PC-9 (cell line): ENCODE data around the gene KLRK1. TPM values are rescaled to one million over a fixed set of nuclear protein-coding genes. Genes with fewer than 3 reads are reported as not detected.
"Not testable (repeated sequence)": the region's sequence is repeated elsewhere in the genome, so short reads cannot be mapped to it uniquely, and the experiment has no call there.

Source experiments
- BruUV-seq: library from RNA; stranded (reverse); fragments of 400-500 nt; replicated peaks from 2 replicates; lab custom pipeline; 2021; lab: Mats Ljungman, UMichigan
- CTCF ChIA-PET: fragments of 300-600 bp; sonication (Branson Sonifier 250); formaldehyde crosslinking; loops from one replicate; lab custom pipeline; 2022; ENCODE audit warnings: antibody characterized with exemption; lab: Charles Lee
- POLR2A ChIA-PET: fragments of 300-600 bp; sonication (Branson Sonifier 250); formaldehyde crosslinking; loops from one replicate; lab custom pipeline; 2022; ENCODE audit warnings: antibody characterized with exemption; ENCODE audit not compliant: unreplicated experiment; lab: Charles Lee
- DNase-seq, 2 experiments: peaks; one replicate each; pipeline versions ENCODE4 v3.0.0 to v3.0.0-alpha.2; 2015 to 2022; ENCODE audit warnings: mixed read lengths in 1 of 2
- H2AFZ ChIP-seq: fragments of 200-600 bp; sonication (generic); 2 replicates; pipeline ENCODE4 v1.8.1; 2017; ENCODE audit warnings: antibody characterized with exemption
- H3F3A ChIP-seq: fragments of 200-600 bp; sonication (generic); 2 replicates; pipeline ENCODE4 v1.8.1; 2017; ENCODE audit warnings: antibody characterized with exemption, mild to moderate bottlenecking, low read depth; ENCODE audit not compliant: insufficient read depth
- H3K27ac ChIP-seq: fragments of 200-600 bp; sonication (generic); 2 replicates; pipeline ENCODE4 v1.6.1; 2016; ENCODE audit warnings: mixed run types
- H3K27me3 ChIP-seq: fragments of 200-600 bp; sonication (generic); 2 replicates; pipeline ENCODE4 v1.6.1; 2016; ENCODE audit warnings: low read depth, mixed run types; ENCODE audit not compliant: insufficient read depth
- H3K36me3 ChIP-seq: fragments of 200-600 bp; sonication (generic); 2 replicates; pipeline ENCODE4 v1.6.1; 2016; ENCODE audit warnings: low read depth, mixed run types
- H3K4me1 ChIP-seq: fragments of 200-600 bp; sonication (generic); replicated peaks from 2 replicates; pipeline ENCODE4 v1.6.1; 2016; ENCODE audit warnings: mixed run types; ENCODE audit not compliant: insufficient read depth
- H3K4me2 ChIP-seq: fragments of 200-600 bp; sonication (generic); 2 replicates; pipeline ENCODE4 v1.6.1; 2017; ENCODE audit warnings: mixed run types
- H3K4me3 ChIP-seq: fragments of 200-600 bp; sonication (generic); 2 replicates; pipeline ENCODE4 v1.6.1; 2016; ENCODE audit warnings: mixed run types
- H3K79me2 ChIP-seq: fragments of 200-600 bp; sonication (generic); 2 replicates; pipeline ENCODE4 v1.6.1; 2017; ENCODE audit warnings: low read depth, mixed run types
- H3K9me2 ChIP-seq: fragments of 200-600 bp; sonication (generic); 2 replicates; pipeline ENCODE4 v1.8.1; 2017; ENCODE audit warnings: mild to moderate bottlenecking; ENCODE audit not compliant: insufficient read depth
- H3K9me3 ChIP-seq: fragments of 200-600 bp; sonication (generic); 2 replicates; pipeline ENCODE4 v1.8.1; 2016; ENCODE audit warnings: low read depth; ENCODE audit not compliant: insufficient read depth
- H4K20me1 ChIP-seq: fragments of 200-600 bp; sonication (generic); 2 replicates; pipeline ENCODE4 v1.8.1; 2017; ENCODE audit not compliant: insufficient read depth
- CTCF ChIP-seq: fragments of 200-600 bp; sonication (generic); conservative IDR thresholded peaks from 2 replicates; pipeline ENCODE4 v1.6.1; 2017; ENCODE audit warnings: mixed run types, antibody characterized with exemption, mild to moderate bottlenecking, moderate library complexity
- EZH2 ChIP-seq: fragments of 200-600 bp; sonication (generic); IDR thresholded peaks from 2 replicates; pipeline ENCODE4 v1.8.0; 2017; ENCODE audit warnings: antibody characterized with exemption, low read depth
- intact Hi-C: fragments of 100-400 bp; cut with micrococcal nuclease; formaldehyde crosslinking; loops from one replicate; pipeline ENCODE4 v1.10.0; 2022; ENCODE audit not compliant: unreplicated experiment
- total RNA-seq: library from RNA; stranded (reverse); gene quantifications from 2 replicates; pipeline ENCODE4 v1.2.3, GENCODE V29; 2021

The KLRK1 gene
- total RNA-seq, 1 experiment from 2014 or later, result not detected

GRCh38 chr12:10395390-10395998, 5.7 kb upstream of the KLRK1 start:
- TF ChIP-seq CTCF, result no peak
- no peak for TF ChIP-seq EZH2
- Histone ChIP-seq H3K4me3 (peak overlapping the region; percentile 9; the same call in 1 of the 2 replicates), H3K9me3 (peaks cover 8% of the 10 kb centered on the region; the same call in 1 of the 2 replicates), H3K4me1 (peaks cover 38% of the 10 kb centered on the region), H3K4me2 (peak overlapping the region; percentile 41), H3F3A (peaks cover 22% of the 10 kb centered on the region), H2AFZ (no peak overlapping the region), H3K27me3 (no peaks in the 10 kb centered on the region), H3K27ac (peak overlapping the region; percentile 66), H3K9me2 (no peaks in the 10 kb centered on the region), H4K20me1 (no peaks in the 10 kb centered on the region), H3K79me2 (no peaks in the 10 kb centered on the region), H3K36me3 (0 out of 2 replicates have a peak, but pooled peaks cover 3% of the 10 kb centered on the region)
- no TSS peak for BruUV-seq
- POLR2A ChIA-PET, result interaction anchor here (0.5 to 0.6 kb wide), 3 partner anchors 300 to 794 kb away, joined by 3 to 7 read pairs (median 6); no protein-coding TSS in a partner anchor
- DNase-seq, result peak; percentile 78 to 89
- CTCF ChIA-PET, result no interaction called here
- intact Hi-C loops, result loop anchor here (2.0 kb wide), 1 partner anchor 57 kb away; no protein-coding TSS in a partner anchor

- H3K4me3 ChIP-seq, H3K27me3 ChIP-seq, H3K36me3 ChIP-seq, H3K9me2 ChIP-seq, BruUV-seq, H3K79me2 ChIP-seq, POLR2A ChIA-PET, H4K20me1 ChIP-seq, CTCF ChIA-PET, H3K9me3 ChIP-seq, H2AFZ ChIP-seq: not testable (repeated sequence)
- intact Hi-C loops, result loop anchor here (2.0 kb wide), 1 partner anchor 56 kb away; no protein-coding TSS in a partner anchor
- peaks cover 38% of the 10 kb centered on the region for H3K4me1 ChIP-seq
- H3K27ac ChIP-seq, result peak overlapping the region; percentile 66; the same call in 1 of the 2 replicates
- peak in 1 of 2 experiments; percentile 21 for DNase-seq
- H3F3A ChIP-seq, result peaks cover 22% of the 10 kb centered on the region
- peak overlapping the region; percentile 41; the same call in 1 of the 2 replicates for H3K4me2 ChIP-seq
Observed at GRCh38 chr12:10394531-10395152, 4.8 kb upstream of the KLRK1 start.

- TF ChIP-seq CTCF (no peak), EZH2 (no peak)
- Histone ChIP-seq H2AFZ (no peak overlapping the region), H3K9me3 (0 out of 2 replicates have a peak, but pooled peaks cover 4% of the 10 kb centered on the region), H3K4me3 (no peak overlapping the region), H3F3A (peaks cover 22% of the 10 kb centered on the region), H3K4me2 (no peak overlapping the region), H3K9me2 (no peaks in the 10 kb centered on the region), H3K4me1 (peaks cover 30% of the 10 kb centered on the region), H3K79me2 (no peaks in the 10 kb centered on the region), H3K27ac (no peak overlapping the region), H3K36me3 (0 out of 2 replicates have a peak, but pooled peaks cover 3% of the 10 kb centered on the region), H3K27me3 (no peaks in the 10 kb centered on the region), H4K20me1 (no peaks in the 10 kb centered on the region)
- BruUV-seq, result no TSS peak
- CTCF ChIA-PET, result no interaction called here
- no peak for DNase-seq
- intact Hi-C loops, result no loop called here
- POLR2A ChIA-PET, result interaction anchor here (0.6 kb wide), 1 partner anchor 181 kb away, joined by 8 read pairs; no protein-coding TSS in a partner anchor
Observed at GRCh38 chr12:10393291-10393690, 3.5 kb upstream of the KLRK1 start.
